Central memory CD4-positive, alpha-beta T cell (primary cell): ENCODE results near the gene PDE4A.
"Not testable (repeated sequence)": the region's sequence is repeated elsewhere in the genome, so short reads cannot be mapped to it uniquely, and the experiment has no call there.

Experiments used
- DNase-seq: peaks from one replicate; pipeline ENCODE4 v3.0.0; 2022
- total RNA-seq, 3 experiments: gene quantifications; one replicate each; lab custom pipeline; 2026; lab: John Stamatoyannopoulos, UW

The PDE4A gene
- 0.42 to 1.4 (median 1.0) reads per million in 3 experiments for total RNA-seq

DNA sequence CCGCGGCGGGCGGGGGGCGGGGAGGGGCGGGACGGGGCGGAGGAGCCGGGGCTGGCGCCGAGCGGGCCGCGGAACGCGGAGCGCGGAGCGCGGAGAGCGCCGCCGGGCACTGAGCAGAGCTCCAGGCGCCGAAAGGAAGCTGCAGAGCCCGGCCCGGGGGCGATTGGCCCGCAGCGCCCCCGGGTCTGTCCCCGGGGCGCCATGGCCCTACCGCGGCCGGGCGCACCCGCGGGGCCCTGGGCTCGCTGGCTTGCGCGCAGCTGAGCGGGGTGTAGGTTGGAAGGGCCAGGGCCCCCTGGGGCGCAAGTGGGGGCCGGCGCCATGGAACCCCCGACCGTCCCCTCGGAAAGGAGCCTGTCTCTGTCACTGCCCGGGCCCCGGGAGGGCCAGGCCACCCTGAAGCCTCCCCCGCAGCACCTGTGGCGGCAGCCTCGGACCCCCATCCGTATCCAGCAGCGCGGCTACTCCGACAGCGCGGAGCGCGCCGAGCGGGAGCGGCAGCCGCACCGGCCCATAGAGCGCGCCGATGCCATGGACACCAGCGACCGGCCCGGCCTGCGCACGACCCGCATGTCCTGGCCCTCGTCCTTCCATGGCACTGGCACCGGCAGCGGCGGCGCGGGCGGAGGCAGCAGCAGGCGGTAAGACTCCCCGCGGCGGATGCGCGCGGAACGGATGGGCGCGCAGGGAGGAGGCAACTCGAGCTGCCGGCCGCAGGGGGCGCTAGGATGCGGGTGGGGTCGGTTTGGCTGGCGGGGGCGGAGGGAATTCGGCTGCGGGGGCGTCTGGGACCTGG lies at the start of gene PDE4A:
Gene PDE4A (plus strand): TSS at position 95 of the 796 bp plus-strand sequence. CDS start 227 bp downstream, at position 322.
- peak; percentile 55 for DNase-seq

DNA sequence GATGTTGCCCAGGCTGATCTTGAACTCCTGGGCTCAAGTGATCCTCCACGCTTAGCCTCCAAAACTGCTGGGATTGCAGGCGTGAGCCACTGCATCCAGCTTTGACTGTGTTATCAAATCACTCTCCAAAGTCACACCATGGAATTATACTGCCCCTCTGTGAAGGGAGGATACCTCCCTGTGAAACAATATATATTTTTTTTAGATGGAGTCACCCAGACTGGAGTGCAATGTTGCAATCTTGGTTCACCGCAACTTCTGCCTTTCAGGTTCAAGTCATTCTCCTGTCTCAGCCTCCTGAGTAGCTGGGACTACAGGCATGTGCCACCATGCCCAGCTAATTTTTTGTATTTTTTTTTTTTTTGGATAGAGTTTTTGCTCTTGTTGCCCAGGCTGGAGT lies 47.6 kb upstream of the PDE4A start:
- DNase-seq: no peak

DNA sequence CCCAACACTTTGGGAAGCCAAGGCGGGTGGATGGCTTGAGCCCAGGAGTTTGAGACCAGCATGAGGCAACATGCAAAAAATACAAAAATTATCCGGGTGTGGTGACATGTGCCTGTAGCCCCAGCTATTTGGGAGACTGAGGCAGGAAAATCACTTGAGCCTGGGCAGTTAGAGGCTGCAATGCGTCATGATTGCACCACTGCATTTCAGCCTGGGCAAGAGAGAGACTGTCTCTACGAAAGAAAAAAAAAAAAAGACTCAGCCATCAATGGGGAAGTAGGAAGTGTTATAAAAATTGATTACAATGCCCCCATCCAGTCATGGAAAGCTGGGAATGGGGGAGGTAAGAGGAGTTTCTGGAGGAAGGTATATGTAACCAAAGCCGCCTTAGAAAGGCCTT lies 45.4 kb upstream of the PDE4A start:
- DNase-seq: no peak

DNA sequence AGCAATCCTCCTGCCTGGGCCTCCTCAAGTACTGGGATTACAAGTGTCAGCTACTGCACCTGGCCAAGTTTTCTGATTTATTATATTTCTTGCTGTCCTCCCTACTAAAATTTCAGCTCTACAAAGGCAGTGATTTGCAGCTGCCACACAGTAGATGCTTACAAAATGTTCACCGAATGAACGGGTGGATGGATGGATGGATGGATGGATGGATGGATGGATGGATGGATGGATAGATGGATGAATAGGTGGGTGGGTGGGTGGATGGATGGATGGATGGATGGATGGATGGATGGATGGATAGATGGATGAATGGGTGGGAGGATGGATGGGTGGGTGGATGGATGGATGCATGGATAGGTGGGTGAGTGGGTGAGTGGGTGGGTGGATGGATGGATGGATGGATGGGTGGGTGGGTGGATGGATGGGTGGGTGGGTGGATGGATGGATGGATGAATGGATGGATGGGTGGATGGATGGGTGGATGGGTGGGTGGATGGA lies 43.1 kb upstream of the PDE4A start:
- DNase-seq: not testable (repeated sequence)

DNA sequence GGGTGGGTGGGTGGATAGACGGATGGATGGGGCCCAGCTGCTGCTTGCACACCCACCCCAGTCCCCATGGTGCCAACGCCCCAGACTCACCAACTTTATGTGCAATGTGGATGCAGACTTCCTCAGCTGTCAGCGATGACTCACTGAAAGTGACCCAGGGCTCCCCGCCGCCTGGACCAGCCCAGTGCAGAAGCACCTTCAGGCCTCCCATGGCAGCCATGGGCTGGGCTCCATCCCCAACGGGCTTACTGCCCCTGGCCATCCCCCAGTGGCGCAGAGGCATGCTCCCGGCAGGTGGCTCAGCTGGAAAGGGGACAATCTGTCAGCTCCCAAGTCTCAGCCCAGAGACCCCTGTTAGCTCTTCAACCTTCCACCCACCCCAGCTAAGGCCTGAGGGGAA lies 42.2 kb upstream of the PDE4A start:
- no peak for DNase-seq

DNA sequence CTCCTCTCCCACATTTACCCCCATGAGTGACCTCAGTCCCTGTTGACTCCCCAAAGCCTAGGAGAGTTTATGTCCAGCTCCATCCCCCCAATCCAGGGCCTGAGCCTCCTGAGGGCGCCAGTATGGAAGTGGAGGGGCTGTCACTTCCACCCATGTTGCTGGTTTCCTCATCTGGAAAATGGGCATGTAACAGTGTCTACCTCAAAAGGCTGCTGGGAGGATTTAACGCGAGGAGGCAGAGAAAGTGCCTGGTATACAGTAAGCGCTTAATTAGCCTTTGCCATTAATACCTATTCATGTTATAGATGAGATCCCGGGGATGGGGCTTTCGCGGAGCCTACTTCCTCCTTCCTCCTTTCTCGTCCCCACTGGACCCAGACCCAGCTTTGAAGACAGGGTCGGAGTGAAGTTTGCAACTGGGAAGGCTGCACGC lies 40.4 kb upstream of the PDE4A start:
- no peak for DNase-seq

DNA sequence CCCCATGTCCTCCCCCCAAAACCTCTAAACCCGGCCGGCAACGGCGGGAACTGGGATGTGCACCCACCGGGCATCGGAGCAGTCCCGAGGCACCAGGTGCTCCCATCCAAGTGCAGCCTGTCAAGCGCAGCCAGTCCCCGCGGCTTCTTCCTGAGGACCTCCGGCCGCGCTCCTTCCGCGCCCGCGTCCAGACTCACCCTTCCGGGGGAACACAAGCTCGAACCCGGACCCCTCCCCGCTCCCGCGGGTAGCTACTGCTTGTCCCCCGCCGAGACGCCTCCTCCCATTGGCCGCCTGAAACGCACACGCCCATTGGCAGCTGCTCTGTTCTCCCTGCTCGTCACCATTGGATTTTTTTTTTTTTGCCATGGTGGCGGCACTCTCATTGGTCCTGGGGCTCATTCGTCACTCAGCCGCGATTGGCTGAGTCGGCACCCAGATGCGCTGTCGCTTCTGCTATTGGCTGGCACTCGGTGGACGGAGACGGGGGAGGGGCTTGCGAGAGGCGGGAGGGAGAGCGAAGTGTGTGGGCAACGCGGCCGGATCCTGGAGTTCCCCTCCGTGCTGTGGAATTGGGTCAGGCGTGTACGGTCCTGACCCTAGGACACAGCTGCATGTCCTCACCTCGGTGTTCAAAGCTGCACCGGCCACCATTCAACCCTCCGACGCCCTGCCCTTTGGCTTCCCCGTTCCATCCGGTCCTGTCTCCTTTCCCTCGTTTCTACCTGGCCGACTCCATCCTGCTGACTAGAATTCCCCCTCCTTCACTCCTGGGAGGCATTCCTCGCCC lies 39.8 kb upstream of the PDE4A start, which contains the start of gene TYK2:
Gene TYK2 (minus strand): TSS at position 260 of the 790 bp plus-strand sequence. CDS start 2,166 bp downstream, outside the sequence.
- DNase-seq: peak; percentile 97

DNA sequence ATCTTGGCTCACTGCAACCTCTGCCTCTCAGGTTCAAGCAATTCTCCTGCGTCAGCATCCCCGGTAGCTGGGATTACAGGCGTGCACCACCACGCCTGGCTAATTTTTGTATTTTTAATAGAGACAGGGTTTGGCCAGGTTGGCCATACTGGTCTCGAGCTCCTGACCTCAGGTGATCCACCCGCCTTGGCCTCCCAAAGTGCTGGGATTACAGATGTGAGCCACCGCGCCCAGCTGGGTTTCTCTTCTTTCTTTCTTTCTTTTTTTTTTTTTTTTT lies 37.2 kb upstream of the PDE4A start:
- not testable (repeated sequence) for DNase-seq

DNA sequence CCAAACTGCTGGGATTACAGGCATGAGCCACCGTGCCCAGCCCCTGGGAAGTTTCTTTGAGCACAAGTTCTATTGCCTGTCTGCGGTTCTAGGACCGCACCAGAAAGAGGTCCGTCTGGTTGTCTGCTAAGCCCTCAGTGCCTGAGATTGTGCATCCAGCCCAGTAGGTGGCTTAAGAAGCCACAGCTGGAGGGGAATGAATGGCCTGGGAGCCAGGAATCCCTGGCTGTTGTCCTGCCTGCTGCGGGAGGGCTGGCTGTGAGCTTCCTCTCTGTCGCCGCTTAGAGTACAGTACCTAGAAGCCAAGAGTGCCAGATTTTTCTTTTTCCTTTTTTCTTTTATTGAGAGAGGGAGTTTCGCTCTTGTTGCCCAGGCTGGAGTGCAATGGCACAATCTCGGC lies 35.8 kb upstream of the PDE4A start:
- DNase-seq: no peak

DNA sequence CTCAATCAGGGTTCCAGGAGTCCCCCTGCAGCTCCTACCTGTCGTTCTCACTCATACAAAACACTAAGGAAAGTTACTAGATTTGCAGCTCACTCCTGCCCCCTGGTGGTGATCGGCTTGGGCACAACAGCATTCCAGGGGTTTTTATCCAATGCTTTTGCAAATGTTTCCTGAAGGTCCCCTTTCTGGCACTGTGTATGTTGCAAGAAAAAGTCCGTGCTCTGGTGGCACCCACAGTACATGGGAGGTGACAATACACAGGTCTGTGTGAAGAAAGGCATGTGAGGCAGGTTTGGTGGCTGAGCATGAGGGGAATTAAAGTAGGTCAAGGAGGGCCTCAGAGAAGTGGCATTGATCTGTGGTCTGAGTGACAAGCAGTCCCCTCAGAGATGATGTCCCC lies 31.4 kb upstream of the PDE4A start:
- DNase-seq: peak; percentile 71

DNA sequence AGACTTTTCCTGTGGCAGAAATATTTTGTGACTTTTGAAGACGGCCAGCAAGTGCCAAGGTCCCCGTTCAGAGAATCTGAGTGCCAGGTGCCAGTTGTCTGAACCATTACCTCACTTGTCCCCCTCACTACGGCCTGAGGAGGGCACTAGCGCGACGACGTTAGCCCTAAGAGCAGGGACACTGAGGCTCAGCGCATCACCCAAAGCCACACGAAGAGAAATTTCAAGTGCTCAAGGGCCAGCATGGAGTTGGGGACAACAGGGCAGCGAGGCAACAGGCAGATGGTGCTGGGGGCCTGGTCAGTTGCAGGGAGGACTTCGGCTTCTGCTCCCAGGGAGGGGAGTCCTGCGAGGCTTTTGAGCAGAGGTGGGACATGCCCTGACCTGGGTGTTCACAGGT lies 30.5 kb upstream of the PDE4A start:
- DNase-seq: no peak

DNA sequence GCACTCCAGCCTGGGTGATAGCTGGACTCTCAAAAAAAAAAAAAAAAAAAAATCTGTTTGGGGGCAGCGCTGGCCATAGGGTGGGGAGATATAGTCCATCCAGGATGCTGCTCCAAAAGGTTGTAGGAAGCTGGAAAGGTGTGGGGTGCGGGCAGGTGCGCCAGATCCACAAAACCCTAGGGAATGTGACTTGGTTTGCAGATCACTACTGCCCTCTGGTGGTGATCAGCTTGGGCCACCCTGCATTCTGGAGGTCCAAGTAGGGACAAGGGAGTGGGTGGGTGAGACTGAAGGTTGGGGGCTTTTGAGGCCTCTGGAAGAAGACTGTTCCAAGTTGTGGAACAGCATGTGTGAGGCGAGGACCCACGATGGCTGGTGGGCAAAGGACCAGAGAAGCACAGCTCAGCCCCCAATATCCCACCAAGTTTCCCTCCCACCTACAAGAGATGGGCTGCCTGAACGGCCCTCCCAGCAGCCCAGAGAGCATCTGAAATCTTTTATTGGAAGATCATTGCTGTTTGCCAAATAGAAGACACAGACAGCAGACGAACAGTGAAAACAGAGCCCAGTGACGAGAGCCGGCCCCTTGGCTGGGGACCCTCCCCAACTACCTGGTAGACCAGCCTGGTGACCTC lies 29.6 kb upstream of the PDE4A start:
- DNase-seq: peak; percentile 56

DNA sequence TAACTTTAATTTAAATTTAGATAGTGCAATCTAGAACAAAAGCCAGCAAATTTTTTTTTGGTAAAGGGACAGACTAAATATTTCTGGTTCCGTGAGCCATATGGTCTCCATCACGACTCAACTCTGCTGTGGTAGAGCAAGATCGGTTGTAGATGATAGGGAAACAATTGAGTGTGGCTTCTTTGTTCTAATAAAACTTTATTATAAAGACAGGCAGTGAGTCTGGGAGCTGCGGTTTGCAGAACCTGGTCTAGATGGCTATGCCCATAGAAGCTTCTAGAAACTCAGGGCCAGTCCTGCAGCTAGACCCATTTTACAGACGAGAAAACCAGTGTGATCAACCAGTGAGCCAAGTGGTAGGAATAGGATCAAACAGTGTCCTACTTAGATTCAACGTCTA lies 28.2 kb upstream of the PDE4A start:
- DNase-seq: no peak

DNA sequence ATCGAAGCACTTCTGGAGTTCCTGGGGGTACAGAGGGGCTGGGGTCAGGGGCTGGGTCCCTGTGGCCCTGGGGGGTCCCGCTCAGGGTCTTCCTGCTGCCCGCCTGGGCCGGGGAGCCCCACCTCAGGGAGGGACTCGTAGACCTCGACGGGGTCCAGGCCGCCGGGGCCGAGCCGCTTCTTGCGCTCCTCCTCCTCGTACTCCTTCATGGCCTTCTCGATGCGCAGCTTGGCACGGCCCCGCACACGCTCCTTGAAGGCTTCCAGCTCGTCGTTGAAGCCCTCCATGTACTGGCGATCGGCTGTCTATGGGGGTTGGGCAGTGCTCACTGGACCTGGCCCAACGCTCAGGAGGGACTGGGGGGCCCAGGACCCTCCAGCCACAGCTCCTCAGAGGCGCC lies 27.2 kb upstream of the PDE4A start:
- no peak for DNase-seq

DNA sequence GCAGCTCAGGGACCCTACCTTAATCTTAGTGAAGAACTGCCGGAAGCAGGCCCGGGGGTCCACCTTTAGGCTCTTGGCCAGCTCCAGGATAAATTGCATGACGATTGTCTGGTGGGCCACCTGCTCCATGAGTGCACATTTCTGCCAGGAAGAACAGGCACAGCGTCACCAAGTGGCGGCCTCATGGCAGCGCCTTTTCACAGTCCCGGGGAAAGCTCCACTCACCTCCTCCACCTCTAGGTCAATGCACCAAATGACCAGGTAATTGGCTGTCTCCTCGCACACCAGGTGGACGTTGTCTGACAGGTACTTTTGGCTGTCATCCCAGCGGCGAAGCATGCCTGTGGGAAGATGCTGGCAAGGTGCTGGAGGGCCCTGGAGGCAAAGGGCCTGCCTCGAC lies 25.3 kb upstream of the PDE4A start:
- no peak for DNase-seq

DNA sequence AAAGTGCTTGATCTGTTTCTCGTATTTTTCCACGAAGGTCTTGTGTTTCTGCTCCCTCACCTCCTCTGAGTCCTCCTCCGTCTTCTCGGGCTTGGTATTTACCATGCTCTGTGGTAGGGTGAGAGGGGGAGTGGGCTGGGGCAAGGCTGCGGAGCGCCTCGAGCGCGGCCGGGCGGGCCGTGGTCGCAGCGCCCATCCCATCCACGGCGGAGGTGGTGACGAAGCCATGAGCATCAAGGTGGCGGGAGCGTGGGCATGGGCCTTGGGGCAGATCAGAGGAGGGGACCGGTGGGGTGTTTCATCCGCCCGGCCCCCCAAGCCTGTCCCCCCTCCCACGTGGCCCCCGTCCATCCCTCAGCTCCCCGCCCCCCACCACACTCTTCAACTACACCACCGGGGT lies 24.9 kb upstream of the PDE4A start:
- DNase-seq: no peak

DNA sequence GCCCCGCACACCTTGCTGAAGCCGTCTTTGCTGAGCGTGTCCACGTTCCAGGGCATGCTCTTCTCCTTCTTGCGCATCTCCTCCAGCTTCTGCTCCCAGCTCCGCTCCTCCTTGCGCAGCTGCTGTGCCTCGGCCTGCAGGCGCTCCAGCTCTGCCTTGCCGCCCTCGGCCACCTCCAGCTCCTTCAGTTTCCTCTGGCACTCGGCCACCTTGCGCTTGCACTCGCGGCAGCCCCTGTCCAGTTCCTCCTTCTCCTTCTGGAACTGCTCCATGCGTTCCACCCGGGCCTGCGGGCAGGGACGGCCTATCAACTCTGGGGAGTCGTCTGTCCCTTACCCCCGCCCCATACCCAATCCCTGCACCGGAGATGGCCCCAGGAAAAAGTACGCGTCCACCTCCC lies 24.4 kb upstream of the PDE4A start:
- no peak for DNase-seq

DNA sequence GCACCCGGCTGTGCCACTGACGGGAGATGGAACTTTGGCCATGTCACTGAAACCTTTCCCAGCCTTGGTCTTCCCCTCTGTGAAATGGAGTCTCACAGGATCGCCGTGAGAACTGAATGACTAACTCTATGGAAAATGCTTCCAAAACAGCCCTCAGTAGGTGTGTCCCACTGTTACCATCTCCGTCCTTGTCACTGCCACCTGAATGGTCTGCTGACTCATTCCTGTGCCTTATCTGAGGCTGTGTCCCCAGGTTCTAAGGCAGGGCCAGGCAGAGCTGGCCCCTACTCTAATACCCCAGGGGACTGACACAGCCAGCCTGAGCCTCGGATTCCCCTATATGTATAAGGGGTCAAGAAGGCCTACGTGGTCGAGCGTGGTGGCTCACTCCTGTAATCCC lies 21.5 kb upstream of the PDE4A start:
- no peak for DNase-seq

DNA sequence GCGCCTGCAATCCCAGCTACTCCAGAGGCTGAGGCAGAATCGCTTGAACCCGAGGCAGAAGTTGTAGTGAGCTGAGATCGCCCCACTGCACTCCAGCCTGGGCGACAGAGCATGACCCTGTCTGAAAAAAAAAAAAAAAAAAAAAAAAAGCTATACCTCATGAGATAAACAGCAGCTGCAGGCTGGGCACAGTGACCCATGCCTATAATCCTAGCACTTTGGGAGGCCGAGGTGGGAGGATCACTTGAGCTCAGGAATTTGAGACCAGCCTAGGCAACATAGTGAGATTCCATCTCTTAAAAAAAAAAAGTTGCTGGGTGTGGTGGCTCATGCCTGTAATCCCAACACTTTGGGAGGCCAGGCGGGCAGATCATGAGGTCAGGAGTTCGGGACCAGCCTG lies 21.0 kb upstream of the PDE4A start:
- DNase-seq: not testable (repeated sequence)

DNA sequence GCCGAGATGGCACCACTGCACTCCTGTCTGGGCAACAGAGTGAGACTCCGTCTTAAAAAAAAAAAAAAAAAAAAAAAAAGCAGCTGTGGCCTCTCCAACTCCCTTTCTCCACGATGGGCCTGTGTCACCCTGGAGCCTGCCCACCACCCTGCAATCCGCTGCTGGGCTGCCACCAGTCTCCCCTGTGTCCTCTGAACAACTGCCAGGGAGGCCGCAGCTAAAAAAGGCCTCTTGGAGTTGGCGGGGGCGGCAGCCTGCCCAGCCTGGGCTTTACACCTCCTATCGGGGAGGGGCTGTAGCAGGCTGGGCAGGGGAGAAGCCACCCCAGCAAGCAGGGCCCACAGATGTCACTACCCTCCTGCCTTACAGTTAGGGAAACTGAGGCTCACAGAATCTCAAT lies 20.5 kb upstream of the PDE4A start:
- DNase-seq: no peak

DNA sequence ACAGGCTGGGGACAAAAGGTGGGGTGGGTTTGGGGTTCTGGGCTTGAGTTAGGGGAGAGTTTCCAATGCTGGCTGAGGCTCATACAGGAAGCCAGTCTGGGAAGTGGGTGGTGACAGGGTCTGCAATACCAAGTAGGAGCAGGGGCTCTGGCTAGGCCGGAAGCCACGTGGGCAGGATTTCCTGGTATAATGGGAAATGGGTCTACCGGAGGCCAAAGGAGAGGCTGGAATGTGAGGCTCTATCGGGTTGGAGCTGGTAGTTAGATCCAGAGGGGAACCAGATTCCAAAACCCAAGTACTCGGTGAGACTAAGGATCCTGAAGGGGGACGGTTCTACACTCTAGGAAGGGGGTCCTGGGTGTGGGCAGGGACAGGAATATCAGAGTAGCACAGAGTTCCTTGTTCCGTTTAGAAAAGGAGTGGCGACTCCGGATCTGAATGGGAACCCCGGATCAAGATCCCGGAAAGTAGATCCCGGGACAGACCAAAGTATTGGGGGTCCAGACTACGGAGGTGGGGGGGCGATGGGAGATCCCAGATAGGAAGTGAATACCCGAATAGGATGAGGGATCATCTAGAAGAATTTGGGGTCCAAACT lies 17.8 kb upstream of the PDE4A start:
- DNase-seq: no peak

DNA sequence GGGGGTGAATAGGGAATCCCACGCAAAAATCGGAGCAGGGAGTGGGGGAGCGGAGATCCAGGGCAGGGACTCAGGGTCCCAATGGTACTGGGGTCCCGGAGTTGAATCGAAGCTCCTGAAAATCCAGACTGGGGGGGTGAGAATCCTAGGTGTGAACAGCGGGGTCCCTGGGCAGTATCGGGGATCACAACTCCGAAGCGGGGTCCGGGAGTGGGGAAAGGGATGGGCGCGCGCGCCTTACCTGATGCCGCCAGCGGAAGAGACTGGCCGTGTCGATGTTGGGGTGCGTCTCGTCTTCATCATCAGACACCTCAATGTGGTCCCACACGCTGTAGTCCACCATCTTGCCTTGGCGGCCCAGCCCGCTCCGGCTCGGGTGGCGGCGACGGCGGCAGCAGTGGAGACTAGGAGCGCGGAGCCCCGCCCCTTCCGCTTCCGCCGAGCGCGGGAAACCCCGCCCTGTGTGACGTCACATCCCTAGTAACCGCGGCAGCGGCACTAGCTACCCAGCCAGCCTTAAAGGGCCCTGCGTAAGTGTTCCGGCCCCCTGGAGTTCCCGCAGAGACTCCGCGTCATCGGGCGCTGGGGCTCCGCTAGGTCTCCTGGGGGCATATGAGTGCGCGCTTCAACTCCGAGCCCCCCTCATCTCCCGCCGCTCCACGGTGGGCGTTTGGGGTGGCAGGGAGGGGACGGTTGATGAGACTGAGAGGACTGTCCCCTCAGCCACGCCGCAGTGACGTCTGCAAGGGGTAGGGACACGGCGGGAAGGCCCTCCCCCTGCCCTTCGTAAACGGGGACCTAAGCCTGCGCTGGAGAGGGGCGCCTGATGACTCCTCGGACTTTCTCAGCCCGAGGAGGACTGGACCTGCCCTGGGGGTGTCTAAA lies 17.0 kb upstream of the PDE4A start, which contains the start of gene CDC37:
Gene CDC37 (minus strand): TSS at position 406 of the 885 bp plus-strand sequence. CDS start 63 bp downstream, at position 343.
- DNase-seq: peak; percentile 97
